Karpas-422 (cell line): ENCODE data around the gene AQP5. TPM values are rescaled to one million over a fixed set of nuclear protein-coding genes. Genes with fewer than 3 reads are reported as not detected.

Source experiments
- DNase-seq: peaks from one replicate; pipeline ENCODE4 v3.0.0-alpha.2; 2015
- H2AFZ ChIP-seq: fragments of 200-600 bp; sonication (generic); 2 replicates; pipeline ENCODE4 v1.6.1; 2014; ENCODE audit warnings: antibody characterized with exemption, low read length, mixed read lengths
- H3K27ac ChIP-seq: fragments of 200-600 bp; sonication (generic); 2 replicates; pipeline ENCODE4 v1.5.1; 2014; ENCODE audit warnings: mild to moderate bottlenecking, low read length, moderate library complexity
- H3K27me3 ChIP-seq: fragments of 200-600 bp; sonication (generic); 2 replicates; pipeline ENCODE4 v1.6.1; 2014; ENCODE audit warnings: low read length, mixed read lengths
- H3K36me3 ChIP-seq: fragments of 200-600 bp; sonication (generic); 2 replicates; pipeline ENCODE4 v1.6.1; 2014; ENCODE audit warnings: low read length, mixed read lengths; ENCODE audit not compliant: insufficient read depth
- H3K4me1 ChIP-seq: fragments of 200-600 bp; sonication (generic); 2 replicates; pipeline ENCODE4 v1.6.1; 2014; ENCODE audit warnings: mild to moderate bottlenecking, low read length, mixed read lengths
- H3K4me2 ChIP-seq: fragments of 200-600 bp; sonication (generic); 2 replicates; pipeline ENCODE4 v1.6.1; 2014; ENCODE audit warnings: low read length, low read depth, mild to moderate bottlenecking; ENCODE audit not compliant: poor library complexity, severe bottlenecking
- H3K4me3 ChIP-seq: fragments of 200-600 bp; sonication (generic); 2 replicates; pipeline ENCODE4 v1.5.1; 2014; ENCODE audit warnings: mild to moderate bottlenecking, antibody characterized with exemption, low read length, mixed read lengths
- H3K79me2 ChIP-seq: fragments of 200-600 bp; sonication (generic); 2 replicates; pipeline ENCODE4 v1.6.1; 2014; ENCODE audit warnings: mild to moderate bottlenecking, low read length, mixed read lengths
- H3K9ac ChIP-seq: fragments of 200-600 bp; sonication (generic); 2 replicates; pipeline ENCODE4 v1.6.0; 2014; ENCODE audit warnings: low read length
- H3K9me2 ChIP-seq: fragments of 200-600 bp; sonication (generic), shearing (Covaris generic); replicated peaks from 2 replicates; pipeline ENCODE4 v1.6.0; 2014; ENCODE audit warnings: mild to moderate bottlenecking, low read length, moderate library complexity; ENCODE audit not compliant: insufficient read depth
- H3K9me3 ChIP-seq: fragments of 300-700, 200-600 bp; sonication (generic); 2 replicates; pipeline ENCODE4 v1.6.1; 2014; ENCODE audit warnings: low read length, mixed read lengths
- H4K20me1 ChIP-seq: fragments of 200-600 bp; sonication (generic); 2 replicates; pipeline ENCODE4 v1.6.1; 2014; ENCODE audit warnings: mild to moderate bottlenecking, antibody characterized with exemption, low read length, low read depth; ENCODE audit not compliant: insufficient read depth
- total RNA-seq: library from RNA; depleted of rRNA; stranded (reverse); fragments of >200 nt; shearing (Covaris generic); gene quantifications from 2 replicates; pipeline ENCODE4 v1.2.3, GENCODE V29; 2014; ENCODE audit warnings: low replicate concordance

Gene AQP5
- total RNA-seq, 1 experiment from 2014 or later = 0.97 TPM

GRCh38 chr12:49956663-49957569, 4.8 kb upstream of the AQP5 start:
- no peaks in the 10 kb centered on the region for H3K9me2 ChIP-seq
- H3K4me3 ChIP-seq = peak overlapping the region; percentile 36; the same call in 1 of the 2 replicates
- H3K4me2 ChIP-seq = peak overlapping the region; percentile 65
- no peak overlapping the region for H2AFZ ChIP-seq
- peaks cover under 1% of the 10 kb centered on the region for H3K79me2 ChIP-seq
- H3K27ac ChIP-seq = peak overlapping the region; percentile 99
- no peaks in the 10 kb centered on the region; the same call in 1 of the 2 replicates for H3K36me3 ChIP-seq
- no peaks in the 10 kb centered on the region for H3K27me3 ChIP-seq
- H3K9ac ChIP-seq = peak overlapping the region; percentile 70
- H3K4me1 ChIP-seq = peaks cover 96% of the 10 kb centered on the region
- no peaks in the 10 kb centered on the region for H3K9me3 ChIP-seq
- DNase-seq = peak; percentile 81
- H4K20me1 ChIP-seq = no peaks in the 10 kb centered on the region

DNA sequence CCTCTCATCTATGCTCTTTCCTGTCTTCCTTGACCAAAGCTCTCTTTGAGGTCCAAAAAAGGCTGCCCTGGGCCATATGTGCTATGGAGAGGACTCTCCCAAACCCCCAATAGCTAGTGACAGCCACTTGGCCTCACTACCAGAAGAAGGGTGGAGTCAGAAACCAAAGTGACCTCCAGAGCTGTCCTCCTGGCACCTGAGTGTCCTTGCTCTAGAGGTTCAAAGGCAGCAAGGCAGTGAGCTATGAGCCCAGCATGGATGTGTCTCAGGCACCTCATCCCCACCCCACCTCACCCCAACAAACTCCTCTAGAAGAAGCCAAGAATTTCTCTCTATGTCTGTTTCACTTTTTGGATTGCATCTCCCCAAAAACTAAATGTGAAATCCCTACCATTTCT, 4.1 kb upstream of the AQP5 start:
- Histone ChIP-seq H3K79me2 (peaks cover 5% of the 10 kb centered on the region), H3K4me1 (peaks cover 96% of the 10 kb centered on the region), H4K20me1 (no peaks in the 10 kb centered on the region), H3K27me3 (no peaks in the 10 kb centered on the region), H3K9me2 (no peaks in the 10 kb centered on the region), H2AFZ (no peak overlapping the region), H3K9me3 (no peaks in the 10 kb centered on the region), H3K27ac (peak overlapping the region; percentile 99), H3K4me3 (peak overlapping the region; percentile 36; the same call in 1 of the 2 replicates), H3K36me3 (no peaks in the 10 kb centered on the region; the same call in 1 of the 2 replicates), H3K9ac (peak overlapping the region; percentile 70), H3K4me2 (peak overlapping the region; percentile 65)
- peak; percentile 50 for DNase-seq

DNA sequence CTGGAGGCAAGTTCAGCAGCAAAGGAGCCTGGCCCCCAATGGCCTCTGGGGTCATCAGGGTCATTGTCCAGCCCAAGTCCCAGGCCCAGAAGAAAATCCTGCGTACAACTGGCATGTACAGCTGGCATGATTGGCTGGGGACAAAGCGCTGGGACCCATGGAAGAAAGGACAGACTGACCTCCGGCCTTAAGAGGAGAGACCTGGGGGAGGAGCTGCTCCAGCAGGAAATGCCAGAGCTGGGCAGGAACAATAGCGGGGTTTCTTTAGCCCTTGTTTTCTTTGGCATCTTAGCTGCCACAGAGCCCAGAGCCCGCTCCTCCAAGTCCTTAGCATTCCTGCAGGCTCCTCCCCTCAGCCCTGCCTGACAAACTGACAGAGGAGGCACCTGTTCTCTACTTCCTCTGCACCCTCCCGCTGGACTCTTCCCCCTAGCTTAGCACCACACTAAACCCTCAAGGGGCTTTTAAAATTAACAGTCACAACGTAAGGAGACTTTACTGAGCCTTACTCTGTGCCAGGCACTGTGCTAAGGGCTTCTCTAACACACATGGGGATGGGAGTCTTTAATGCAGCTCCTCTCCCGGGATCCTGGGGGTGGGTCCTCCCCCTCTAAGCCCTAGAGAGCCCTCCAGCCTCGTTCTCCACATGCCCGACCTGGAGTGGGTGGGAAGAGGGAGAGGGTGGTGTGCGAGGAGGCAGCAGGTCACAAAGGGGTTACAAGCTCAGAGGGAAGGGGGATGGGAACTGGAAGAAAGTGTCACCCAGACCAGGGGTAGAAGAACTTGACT, 1.8 kb upstream of the AQP5 start:
- peak overlapping the region; percentile 47 for H3K4me3 ChIP-seq
- peak overlapping the region; percentile 74 for H3K9ac ChIP-seq
- H2AFZ ChIP-seq = no peak overlapping the region
- peak overlapping the region; percentile 62 for H3K4me2 ChIP-seq
- no peaks in the 10 kb centered on the region for H3K9me2 ChIP-seq
- DNase-seq = peak; percentile 89
- H3K36me3 ChIP-seq = no peaks in the 10 kb centered on the region; the same call in 1 of the 2 replicates
- H4K20me1 ChIP-seq = no peaks in the 10 kb centered on the region
- peaks cover 96% of the 10 kb centered on the region for H3K4me1 ChIP-seq
- H3K79me2 ChIP-seq = peaks cover 7% of the 10 kb centered on the region
- H3K9me3 ChIP-seq = no peaks in the 10 kb centered on the region
- H3K27ac ChIP-seq = peak overlapping the region; percentile 99
- H3K27me3 ChIP-seq = no peaks in the 10 kb centered on the region

DNA sequence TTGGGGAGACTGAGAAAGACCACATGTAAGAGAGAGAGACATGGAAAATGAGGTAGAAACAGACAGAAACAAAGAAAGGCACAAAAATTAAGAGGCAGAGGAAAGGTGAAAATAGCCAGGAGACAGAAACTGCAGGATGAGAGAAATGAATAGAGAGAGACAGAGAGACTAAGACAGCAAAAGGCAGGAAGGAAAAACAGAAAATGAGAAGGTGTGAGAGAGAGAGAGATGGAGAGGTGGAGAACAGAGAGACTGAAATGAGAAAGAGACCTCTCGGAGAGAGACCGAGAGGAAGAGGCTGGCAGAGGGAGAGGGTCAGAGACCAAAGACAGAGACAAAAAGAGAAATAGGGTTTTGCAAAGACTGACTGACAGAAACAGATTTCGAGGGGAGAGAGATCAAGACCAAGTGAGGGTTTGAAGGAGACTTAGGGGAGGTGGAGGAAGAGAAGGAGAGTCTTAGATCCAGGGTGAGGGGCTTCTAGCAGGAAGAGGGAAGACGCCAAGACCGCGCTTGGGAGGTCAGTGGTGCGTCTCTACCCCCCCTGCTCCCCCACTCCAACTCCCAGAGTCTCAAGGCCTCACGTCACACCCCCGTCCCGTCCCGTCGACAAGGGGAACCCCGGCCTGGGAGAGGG, 1.1 kb upstream of the AQP5 start:
- Histone ChIP-seq H2AFZ (no peak overlapping the region), H3K4me2 (peak overlapping the region; percentile 62), H3K27me3 (no peaks in the 10 kb centered on the region), H3K36me3 (no peaks in the 10 kb centered on the region; the same call in 1 of the 2 replicates), H3K9me2 (no peaks in the 10 kb centered on the region), H3K9me3 (no peaks in the 10 kb centered on the region), H4K20me1 (no peaks in the 10 kb centered on the region), H3K9ac (peak overlapping the region; percentile 74), H3K4me3 (peak overlapping the region; percentile 47), H3K27ac (peak overlapping the region; percentile 99), H3K4me1 (peaks cover 96% of the 10 kb centered on the region), H3K79me2 (peaks cover 8% of the 10 kb centered on the region)
- DNase-seq = peak; percentile 60

DNA sequence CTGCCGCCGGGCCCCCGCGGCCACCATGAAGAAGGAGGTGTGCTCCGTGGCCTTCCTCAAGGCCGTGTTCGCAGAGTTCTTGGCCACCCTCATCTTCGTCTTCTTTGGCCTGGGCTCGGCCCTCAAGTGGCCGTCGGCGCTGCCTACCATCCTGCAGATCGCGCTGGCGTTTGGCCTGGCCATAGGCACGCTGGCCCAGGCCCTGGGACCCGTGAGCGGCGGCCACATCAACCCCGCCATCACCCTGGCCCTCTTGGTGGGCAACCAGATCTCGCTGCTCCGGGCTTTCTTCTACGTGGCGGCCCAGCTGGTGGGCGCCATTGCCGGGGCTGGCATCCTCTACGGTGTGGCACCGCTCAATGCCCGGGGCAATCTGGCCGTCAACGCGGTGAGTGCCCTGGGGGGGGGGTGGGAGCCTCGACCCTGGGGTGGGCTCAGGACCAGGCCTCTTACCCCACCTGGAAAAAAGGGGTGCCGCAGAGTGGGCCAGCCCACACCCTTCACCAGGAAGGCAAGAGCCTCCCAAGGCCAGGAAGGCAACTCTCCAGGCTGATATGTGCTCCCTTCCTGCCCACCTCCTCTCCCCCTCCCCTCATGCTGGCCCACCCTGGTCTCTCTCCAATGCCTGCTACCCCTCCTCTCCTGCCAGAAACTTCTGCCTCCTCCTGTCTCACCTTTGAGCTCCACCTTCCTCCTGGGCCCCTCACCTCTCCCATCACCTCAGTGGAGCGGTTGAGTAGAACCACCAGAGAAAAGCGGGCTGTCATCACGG, 507 bp downstream of the AQP5 start:
- no peaks in the 10 kb centered on the region for H3K27me3 ChIP-seq
- H3K4me2 ChIP-seq = peak overlapping the region; percentile 71
- H3K9ac ChIP-seq = peak overlapping the region; percentile 90
- no peak for DNase-seq
- H3K4me3 ChIP-seq = peak overlapping the region; percentile 67
- H3K4me1 ChIP-seq = peaks cover 96% of the 10 kb centered on the region
- peaks cover 8% of the 10 kb centered on the region for H3K79me2 ChIP-seq
- H4K20me1 ChIP-seq = no peaks in the 10 kb centered on the region
- H3K36me3 ChIP-seq = no peaks in the 10 kb centered on the region; the same call in 1 of the 2 replicates
- H2AFZ ChIP-seq = no peak overlapping the region
- no peaks in the 10 kb centered on the region for H3K9me3 ChIP-seq
- H3K9me2 ChIP-seq = no peaks in the 10 kb centered on the region
- H3K27ac ChIP-seq = peak overlapping the region; percentile 97

- H3K27me3 ChIP-seq = no peaks in the 10 kb centered on the region
- no peaks in the 10 kb centered on the region; the same call in 1 of the 2 replicates for H3K36me3 ChIP-seq
- H3K27ac ChIP-seq = peak overlapping the region; percentile 97
- H2AFZ ChIP-seq = no peak overlapping the region
- DNase-seq = peak; percentile 96
- H3K9ac ChIP-seq = peak overlapping the region; percentile 90
- no peaks in the 10 kb centered on the region for H4K20me1 ChIP-seq
- peaks cover 96% of the 10 kb centered on the region for H3K4me1 ChIP-seq
- H3K4me3 ChIP-seq = peak overlapping the region; percentile 67
- no peaks in the 10 kb centered on the region for H3K9me2 ChIP-seq
- peaks cover 8% of the 10 kb centered on the region for H3K79me2 ChIP-seq
- no peaks in the 10 kb centered on the region for H3K9me3 ChIP-seq
- peak overlapping the region; percentile 71 for H3K4me2 ChIP-seq
Observed at GRCh38 chr12:49962861-49963765, 1.4 kb downstream of the AQP5 start.
